Endothelial cell (in vitro differentiated cells): ENCODE measurements around the gene POLD2. TPM values are rescaled to one million over a fixed set of nuclear protein-coding genes. Genes with fewer than 3 reads are reported as not detected.

Experiments
- DNase-seq: peaks from one replicate; pipeline ENCODE4 v3.0.0; 2021; ENCODE audit warnings: low spot score
- H3K27ac Mint-ChIP-seq: one replicate; pipeline ENCODE4 v1.8.0; 2021; ENCODE audit warnings: mixed read lengths, inconsistent platforms; ENCODE audit not compliant: unreplicated experiment
- H3K27me3 Mint-ChIP-seq: one replicate; pipeline ENCODE4 v1.8.0; 2021; ENCODE audit warnings: mild to moderate bottlenecking, moderate library complexity, mixed read lengths, inconsistent platforms; ENCODE audit not compliant: unreplicated experiment
- H3K36me3 Mint-ChIP-seq: one replicate; pipeline ENCODE4 v1.8.0; 2021; ENCODE audit warnings: mild to moderate bottlenecking, low read depth, mixed read lengths, inconsistent platforms; ENCODE audit not compliant: unreplicated experiment
- H3K4me1 Mint-ChIP-seq: one replicate; pipeline ENCODE4 v1.8.0; 2021; ENCODE audit warnings: mild to moderate bottlenecking, mixed read lengths, inconsistent platforms; ENCODE audit not compliant: unreplicated experiment
- H3K4me3 Mint-ChIP-seq: one replicate; pipeline ENCODE4 v1.8.0; 2021; ENCODE audit warnings: mild to moderate bottlenecking, mixed read lengths, inconsistent platforms; ENCODE audit not compliant: unreplicated experiment
- H3K9me3 Mint-ChIP-seq: one replicate; pipeline ENCODE4 v1.8.0; 2021; ENCODE audit warnings: mixed read lengths, inconsistent platforms; ENCODE audit not compliant: unreplicated experiment
- CTCF ChIP-seq: fragments of 200-600 bp; sonication (generic); IDR thresholded peaks from one replicate; pipeline ENCODE4 v1.5.0; 2021; ENCODE audit warnings: antibody characterized with exemption; ENCODE audit not compliant: unreplicated experiment
- total RNA-seq: library from RNA; stranded (reverse); fragmentation: NEBNext Ultra II Directional; extraction: Animal tissue kit (Norgen Biotek cat#: 25700); gene quantifications from one replicate; pipeline ENCODE4 v1.2.1, GENCODE V29; 2021; ENCODE audit not compliant: unreplicated experiment

Gene POLD2
- total RNA-seq, 1 donor from 2014 or later: 39.9 TPM

GRCh38 chr7:44071726-44072363 lies 51.5 kb downstream of the POLD2 start:
- no peak for DNase-seq
- Mint-ChIP-seq H3K4me1 (no peaks in the 10 kb centered on the region), H3K9me3 (no peaks in the 10 kb centered on the region), H3K36me3 (peaks cover 11% of the 10 kb centered on the region), H3K27ac (no peak overlapping the region), H3K4me3 (peak overlapping the region; percentile 59), H3K27me3 (peaks cover 8% of the 10 kb centered on the region)
- no peak for TF ChIP-seq CTCF

- no peak for TF ChIP-seq CTCF
- Mint-ChIP-seq H3K27ac (no peak overlapping the region), H3K36me3 (peaks cover 5% of the 10 kb centered on the region), H3K4me1 (no peaks in the 10 kb centered on the region), H3K27me3 (peaks cover 15% of the 10 kb centered on the region), H3K9me3 (no peaks in the 10 kb centered on the region), H3K4me3 (no peak overlapping the region)
- no peak for DNase-seq
These were observed 55.3 kb downstream of the POLD2 start for GRCh38 chr7:44068054-44068453.

- Mint-ChIP-seq H3K27me3 (peaks cover 13% of the 10 kb centered on the region), H3K9me3 (no peaks in the 10 kb centered on the region), H3K27ac (peak overlapping the region; percentile 54), H3K4me3 (peak overlapping the region; percentile 29), H3K36me3 (peaks cover 5% of the 10 kb centered on the region), H3K4me1 (no peaks in the 10 kb centered on the region)
- DNase-seq: no peak
- TF ChIP-seq CTCF: no peak
These were observed 56.0 kb downstream of the POLD2 start for GRCh38 chr7:44067064-44067951.

GRCh38 chr7:44066494-44067063 lies 56.8 kb downstream of the POLD2 start:
- Mint-ChIP-seq H3K4me1 (no peaks in the 10 kb centered on the region), H3K27ac (peak overlapping the region; percentile 54), H3K27me3 (peaks cover 9% of the 10 kb centered on the region), H3K9me3 (no peaks in the 10 kb centered on the region), H3K4me3 (peak overlapping the region; percentile 29), H3K36me3 (peaks cover 1% of the 10 kb centered on the region)
- no peak for DNase-seq
- no peak for TF ChIP-seq CTCF
